Ovary (tissue), 9 donors: ENCODE data around the gene DUOX1. TPM values are rescaled to one million over a fixed set of nuclear protein-coding genes. Genes with fewer than 3 reads are reported as not detected.

Experiments used
- DNase-seq, 5 donors: peaks; one replicate each; pipeline ENCODE4 v3.0.0-alpha.2; 2019 to 2020
- H3K27ac ChIP-seq, 2 donors: fragments of 200-600 bp; one replicate each; pipeline versions ENCODE4 v1.5.1 to v1.8.0; 2019 to 2022
- H3K27me3 ChIP-seq: fragments of 200-600 bp; one replicate; pipeline ENCODE4 v1.8.0; 2022
- H3K36me3 ChIP-seq: fragments of 200-600 bp; sonication (generic); one replicate; pipeline ENCODE4 v1.5.1; 2019
- H3K4me1 ChIP-seq: one replicate; pipeline ENCODE4 v1.8.1; 2013; ENCODE audit warnings: mild to moderate bottlenecking, moderate library complexity; ENCODE audit not compliant: insufficient read depth
- H3K4me3 ChIP-seq: fragments of 200-600 bp; sonication (generic); one replicate; pipeline ENCODE4 v1.5.1; 2017
- H3K9me3 ChIP-seq, 2 donors: fragments of 200-600 bp in 1 of 2; sonication (generic) in 1 of 2; one replicate each; pipeline versions ENCODE4 v1.5.1 to v1.8.1; 2013 to 2019; ENCODE audit warnings: mild to moderate bottlenecking in 1 of 2, moderate library complexity in 1 of 2
- EP300 ChIP-seq: sonication (generic); formaldehyde crosslinking; IDR thresholded peaks from one replicate; pipeline ENCODE4 v1.6.1; 2017; ENCODE audit warnings: antibody characterized with exemption
- POLR2A ChIP-seq: fragments of 450-650 bp; IDR thresholded peaks from one replicate; pipeline ENCODE4 v1.6.1; 2017; ENCODE audit warnings: antibody characterized with exemption, mild to moderate bottlenecking, moderate library complexity
- WGBS, 3 donors: extraction: QIAGEN DNeasy Blood & Tissue Kit in 1 of 3; methylation state at CpG; one replicate each; pipeline versions ENCODE4 v1.1.5 to v1.1.7; 2013 to 2017; 5-methylcytosine and 5-hydroxymethylcytosine counted together
- intact Hi-C, 4 donors: fragments of 100-400 bp; cut with DNase I; formaldehyde crosslinking; loops; one replicate each; pipeline versions ENCODE4 v1.11.0 to v1.15.1; 2022 to 2023
- polyA plus RNA-seq, 2 donors: library from polyadenylated mRNA; stranded (reverse); fragments of 200-250 nt in 1 of 2; fragments of 350-450 nt in 1 of 2; fragmentation: Illumina TruSeq in 1 of 2; extraction: RNeasy Lipid Tissue Mini Kit (QIAGEN cat#74804) in 1 of 2; gene quantifications; one replicate each; pipeline ENCODE4 v1.2.3, GENCODE V29; 2013 to 2014
- total RNA-seq, 7 donors: library from RNA; depleted of rRNA in 2 of 7; stranded (reverse); fragments of >200 nt in 2 of 7; fragmentation: NEBNext Ultra II Directional in 3 of 7; extraction: Animal tissue kit (Norgen Biotek cat#: 25700) in 3 of 7; gene quantifications; one replicate each; pipeline versions ENCODE4 v1.1.0 to v1.2.4, GENCODE V29; 2016 to 2023
- TF ChIP-seq, protein P1 (sequence below), 3 donors: fragments of 450-650 bp in 2 of 3; fragments of 200-600 bp in 1 of 3; IDR thresholded peaks; one replicate each; pipeline versions ENCODE4 v1.5.1 to v1.8.0; 2016 to 2022; ENCODE audit warnings: antibody characterized with exemption in 3 of 3, mild to moderate bottlenecking in 1 of 3
- donor health status: DM: no; HTN: no; CAD: no; lungs with moderate emphysema.
- donor health status: DM: no; HTN: no; CAD: no.
- donor health status: Bipolar disorder and iron deficiency.
- donor health status: DM: yes; HTN: yes; CAD: no.
- donor health status: DM: no; HTN: no; CAD: no.
- donor health status: DM: yes; HTN: yes; CAD: no.

Gene DUOX1
- total and polyA plus RNA-seq, 9 donors: 0.23 to 9.2 (median 1.4) TPM

DNA sequence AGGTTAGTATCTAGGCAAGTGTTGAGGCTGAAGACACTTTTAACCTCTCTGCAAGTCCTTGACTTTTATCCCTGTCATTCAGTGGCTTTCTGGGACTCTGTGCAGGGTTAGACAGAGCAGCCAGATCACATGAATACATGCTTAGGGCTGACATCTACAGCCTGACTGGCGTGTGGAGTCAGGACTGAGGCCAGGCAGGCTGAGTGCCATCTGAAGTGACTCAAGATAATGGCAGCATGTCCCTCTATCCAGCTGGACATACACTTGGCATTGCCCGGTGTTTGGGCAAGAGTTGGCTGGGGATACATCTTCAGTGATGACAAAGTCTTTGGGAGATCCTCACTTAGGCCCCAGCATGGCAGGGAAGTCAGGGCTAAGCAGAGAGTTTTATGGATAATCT is 38.2 kb upstream of the DUOX1 start:
- peak in 1 of 5 donors; percentile 4 for DNase-seq
- intact Hi-C loops: no loop called here
- no peaks in the 10 kb centered on the region for H3K27me3 ChIP-seq
- no peaks in the 10 kb centered on the region for H3K4me1 ChIP-seq
- H3K9me3 ChIP-seq: no peaks in the 10 kb centered on the region
- 76 to 84% (median 81%) methylated on average over 2 of the region's 2 CpGs for WGBS, 3 donors
- H3K36me3 ChIP-seq: no peaks in the 10 kb centered on the region
- H3K27ac ChIP-seq: no peak overlapping the region
- TF ChIP-seq EP300 (no peak), POLR2A (no peak)
- TF ChIP-seq, protein P1, sequence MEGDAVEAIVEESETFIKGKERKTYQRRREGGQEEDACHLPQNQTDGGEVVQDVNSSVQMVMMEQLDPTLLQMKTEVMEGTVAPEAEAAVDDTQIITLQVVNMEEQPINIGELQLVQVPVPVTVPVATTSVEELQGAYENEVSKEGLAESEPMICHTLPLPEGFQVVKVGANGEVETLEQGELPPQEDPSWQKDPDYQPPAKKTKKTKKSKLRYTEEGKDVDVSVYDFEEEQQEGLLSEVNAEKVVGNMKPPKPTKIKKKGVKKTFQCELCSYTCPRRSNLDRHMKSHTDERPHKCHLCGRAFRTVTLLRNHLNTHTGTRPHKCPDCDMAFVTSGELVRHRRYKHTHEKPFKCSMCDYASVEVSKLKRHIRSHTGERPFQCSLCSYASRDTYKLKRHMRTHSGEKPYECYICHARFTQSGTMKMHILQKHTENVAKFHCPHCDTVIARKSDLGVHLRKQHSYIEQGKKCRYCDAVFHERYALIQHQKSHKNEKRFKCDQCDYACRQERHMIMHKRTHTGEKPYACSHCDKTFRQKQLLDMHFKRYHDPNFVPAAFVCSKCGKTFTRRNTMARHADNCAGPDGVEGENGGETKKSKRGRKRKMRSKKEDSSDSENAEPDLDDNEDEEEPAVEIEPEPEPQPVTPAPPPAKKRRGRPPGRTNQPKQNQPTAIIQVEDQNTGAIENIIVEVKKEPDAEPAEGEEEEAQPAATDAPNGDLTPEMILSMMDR (IDR thresholded peaks at IDR 0.05): no peak
- no peak overlapping the region for H3K4me3 ChIP-seq

- Histone ChIP-seq H3K4me3 (no peak overlapping the region), H3K4me1 (no peaks in the 10 kb centered on the region), H3K36me3 (no peaks in the 10 kb centered on the region), H3K9me3 (no peaks in the 10 kb centered on the region), H3K27ac (no peak overlapping the region), H3K27me3 (no peaks in the 10 kb centered on the region)
- no peak for DNase-seq
- intact Hi-C loops: no loop called here
- 86 to 90% (median 90%) methylated on average over 4 of the region's 4 CpGs for WGBS, 3 donors
- TF ChIP-seq EP300 (no peak), POLR2A (no peak)
- TF ChIP-seq, protein P1 (IDR thresholded peaks at IDR 0.05): no peak
Measured at GRCh38 chr15:45093013-45093412, 36.8 kb upstream of the DUOX1 start.

GRCh38 chr15:45093622-45094357 is 36.0 kb upstream of the DUOX1 start:
- intact Hi-C loops: no loop called here
- TF ChIP-seq, protein P1 (IDR thresholded peaks at IDR 0.05): no peak
- no peak for TF ChIP-seq EP300
- no peak for TF ChIP-seq POLR2A
- H3K4me3 ChIP-seq: no peak overlapping the region
- H3K4me1 ChIP-seq: no peaks in the 10 kb centered on the region
- no peak overlapping the region for H3K27ac ChIP-seq
- H3K9me3 ChIP-seq: no peaks in the 10 kb centered on the region
- DNase-seq: peak in 1 of 5 donors; percentile 5
- WGBS, 3 donors: 83 to 86% (median 86%) methylated on average over 11 of the region's 11 CpGs
- H3K36me3 ChIP-seq: no peaks in the 10 kb centered on the region
- no peaks in the 10 kb centered on the region for H3K27me3 ChIP-seq

GRCh38 chr15:45094358-45094730 is 35.5 kb upstream of the DUOX1 start:
- intact Hi-C loops: no loop called here
- Histone ChIP-seq H3K27ac (no peak overlapping the region), H3K4me1 (no peaks in the 10 kb centered on the region), H3K4me3 (no peak overlapping the region), H3K27me3 (no peaks in the 10 kb centered on the region), H3K9me3 (no peaks in the 10 kb centered on the region), H3K36me3 (no peaks in the 10 kb centered on the region)
- peak in 1 of 5 donors; percentile 17 for DNase-seq
- TF ChIP-seq, protein P1 (IDR thresholded peaks at IDR 0.05): no peak
- TF ChIP-seq POLR2A: no peak
- no peak for TF ChIP-seq EP300
- WGBS, 3 donors: 61 to 73% (median 68%) methylated on average over 9 of the region's 9 CpGs
